HEK293T (cell line): Measurements from ENCODE around the gene ZBTB46.

Experiments used
- ELF4 ChIP-seq: fragments of 450-650 bp; IDR thresholded peaks from 2 replicates; pipeline ENCODE4 v1.6.1; 2017; ENCODE audit warnings: antibody characterized with exemption
- LEF1 ChIP-seq: fragments of 450-650 bp; IDR thresholded peaks from 2 replicates; pipeline ENCODE4 v1.6.1; 2017; ENCODE audit warnings: mild to moderate bottlenecking, borderline replicate concordance
- SUZ12 ChIP-seq: fragments of 450-650 bp; IDR thresholded peaks from 2 replicates; pipeline ENCODE4 v1.6.1; 2016; ENCODE audit warnings: mild to moderate bottlenecking

GRCh38 chr20:63787302-63787701 lies 43.8 kb downstream of the ZBTB46 start:
- TF ChIP-seq ELF4, result no peak
- no peak for TF ChIP-seq LEF1
- no peak for TF ChIP-seq SUZ12
